ENCODE results near the gene CFAP97D2.

Gene CFAP97D2

GRCh38 chr13:114199954-114200353, 20.9 kb downstream of the CFAP97D2 start:
- no peak for DNase-seq (ENCODE audit: low read depth in 2 of 2)

- no peak for DNase-seq (ENCODE audit: low read depth in 2 of 2)
Observed at GRCh38 chr13:114200399-114200911, 21.4 kb downstream of the CFAP97D2 start.

GRCh38 chr13:114202581-114202980, 23.5 kb downstream of the CFAP97D2 start:
- DNase-seq (ENCODE audit: low read depth in 2 of 2) = no peak

GRCh38 chr13:114203536-114203935, 24.5 kb downstream of the CFAP97D2 start:
- no peak for DNase-seq (ENCODE audit: low read depth in 2 of 2)

- DNase-seq (ENCODE audit: low read depth in 2 of 2) = no peak
Observed at GRCh38 chr13:114204894-114205293, 25.8 kb downstream of the CFAP97D2 start.

GRCh38 chr13:114208134-114208533, 29.1 kb downstream of the CFAP97D2 start:
- DNase-seq (ENCODE audit: low read depth in 2 of 2) = no peak

GRCh38 chr13:114211446-114212157, 32.5 kb downstream of the CFAP97D2 start:
- no peak for DNase-seq (ENCODE audit: low read depth in 2 of 2)

GRCh38 chr13:114212158-114212495, 33.1 kb downstream of the CFAP97D2 start:
- no peak for DNase-seq (ENCODE audit: low read depth in 2 of 2)

- DNase-seq (ENCODE audit: low read depth in 2 of 2) = no peak
Observed at GRCh38 chr13:114213980-114214379, 34.9 kb downstream of the CFAP97D2 start.

GRCh38 chr13:114219392-114219791, 40.3 kb downstream of the CFAP97D2 start:
- DNase-seq (ENCODE audit: low read depth in 2 of 2) = no peak

- no peak for DNase-seq (ENCODE audit: low read depth in 2 of 2)
Observed at GRCh38 chr13:114222461-114222968, 43.5 kb downstream of the CFAP97D2 start.

GRCh38 chr13:114224201-114224600, 45.1 kb downstream of the CFAP97D2 start:
- no peak for DNase-seq (ENCODE audit: low read depth in 2 of 2)

GRCh38 chr13:114225610-114226009, 46.6 kb downstream of the CFAP97D2 start:
- no peak for DNase-seq (ENCODE audit: low read depth in 2 of 2)

- DNase-seq (ENCODE audit: low read depth in 2 of 2) = no peak
Observed at GRCh38 chr13:114226088-114226487, 47.0 kb downstream of the CFAP97D2 start.

GRCh38 chr13:114226699-114227323, 47.8 kb downstream of the CFAP97D2 start:
- DNase-seq (ENCODE audit: low read depth in 2 of 2) = peak; percentile 82 to 88

GRCh38 chr13:114227528-114227927, 48.5 kb downstream of the CFAP97D2 start:
- DNase-seq (ENCODE audit: low read depth in 2 of 2) = no peak

GRCh38 chr13:114228176-114228575, 49.1 kb downstream of the CFAP97D2 start:
- no peak for DNase-seq (ENCODE audit: low read depth in 2 of 2)

- DNase-seq (ENCODE audit: low read depth in 2 of 2) = no peak
Observed at GRCh38 chr13:114229506-114229905, 50.4 kb downstream of the CFAP97D2 start.

GRCh38 chr13:114230117-114230516, 51.1 kb downstream of the CFAP97D2 start:
- no peak for DNase-seq (ENCODE audit: low read depth in 2 of 2)

GRCh38 chr13:114230575-114230974, 51.5 kb downstream of the CFAP97D2 start:
- DNase-seq (ENCODE audit: low read depth in 2 of 2) = no peak

- no peak for DNase-seq (ENCODE audit: low read depth in 2 of 2)
Observed at GRCh38 chr13:114231886-114232285, 52.8 kb downstream of the CFAP97D2 start.

GRCh38 chr13:114234266-114234644, 55.2 kb downstream of the CFAP97D2 start:
- DNase-seq (ENCODE audit: low read depth in 2 of 2) = no peak
